Measurements from ENCODE around the gene CACNB2. TPM values are rescaled to one million over a fixed set of nuclear protein-coding genes. Genes with fewer than 3 reads are reported as not detected.

Gene CACNB2
- total and polyA plus RNA-seq, 2 of the 13 experiments (the other 11 are each of a cell fraction or from before 2014, with no cell fraction given) = not detected

DNA sequence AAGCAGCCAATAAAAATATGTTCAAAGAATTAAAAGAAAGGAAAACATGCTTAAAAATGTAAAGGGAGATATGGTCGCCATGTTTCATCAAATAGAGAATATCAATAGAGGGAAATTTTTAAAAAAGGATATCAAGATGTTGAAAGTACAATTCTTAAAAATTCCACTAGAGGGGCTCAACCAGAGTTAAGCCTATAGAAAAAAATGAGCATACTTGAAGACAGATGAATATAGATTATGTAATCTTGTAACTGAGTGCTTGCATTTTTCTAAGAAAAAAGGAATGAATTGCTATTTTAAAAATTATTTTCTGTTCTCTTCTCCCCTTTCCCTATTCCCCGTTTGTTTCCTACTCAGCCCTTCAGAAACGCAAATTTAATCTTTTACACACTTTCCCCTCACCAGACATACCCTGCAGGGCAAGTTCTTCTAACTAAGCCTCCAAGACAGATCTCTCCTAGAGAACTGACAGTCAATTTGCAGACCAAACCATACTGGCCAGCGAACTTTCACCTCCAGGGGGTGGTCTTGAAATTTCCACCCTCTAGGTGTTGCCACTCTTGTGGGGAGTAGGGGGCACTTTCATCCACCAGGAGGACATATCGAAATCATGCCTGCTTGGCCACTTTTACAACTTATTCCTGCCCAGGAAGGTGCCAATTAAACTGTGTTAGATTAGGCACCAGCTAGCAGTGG, 443.5 kb downstream of the CACNB2 start (continued):
- TF ChIP-seq, protein P1, sequence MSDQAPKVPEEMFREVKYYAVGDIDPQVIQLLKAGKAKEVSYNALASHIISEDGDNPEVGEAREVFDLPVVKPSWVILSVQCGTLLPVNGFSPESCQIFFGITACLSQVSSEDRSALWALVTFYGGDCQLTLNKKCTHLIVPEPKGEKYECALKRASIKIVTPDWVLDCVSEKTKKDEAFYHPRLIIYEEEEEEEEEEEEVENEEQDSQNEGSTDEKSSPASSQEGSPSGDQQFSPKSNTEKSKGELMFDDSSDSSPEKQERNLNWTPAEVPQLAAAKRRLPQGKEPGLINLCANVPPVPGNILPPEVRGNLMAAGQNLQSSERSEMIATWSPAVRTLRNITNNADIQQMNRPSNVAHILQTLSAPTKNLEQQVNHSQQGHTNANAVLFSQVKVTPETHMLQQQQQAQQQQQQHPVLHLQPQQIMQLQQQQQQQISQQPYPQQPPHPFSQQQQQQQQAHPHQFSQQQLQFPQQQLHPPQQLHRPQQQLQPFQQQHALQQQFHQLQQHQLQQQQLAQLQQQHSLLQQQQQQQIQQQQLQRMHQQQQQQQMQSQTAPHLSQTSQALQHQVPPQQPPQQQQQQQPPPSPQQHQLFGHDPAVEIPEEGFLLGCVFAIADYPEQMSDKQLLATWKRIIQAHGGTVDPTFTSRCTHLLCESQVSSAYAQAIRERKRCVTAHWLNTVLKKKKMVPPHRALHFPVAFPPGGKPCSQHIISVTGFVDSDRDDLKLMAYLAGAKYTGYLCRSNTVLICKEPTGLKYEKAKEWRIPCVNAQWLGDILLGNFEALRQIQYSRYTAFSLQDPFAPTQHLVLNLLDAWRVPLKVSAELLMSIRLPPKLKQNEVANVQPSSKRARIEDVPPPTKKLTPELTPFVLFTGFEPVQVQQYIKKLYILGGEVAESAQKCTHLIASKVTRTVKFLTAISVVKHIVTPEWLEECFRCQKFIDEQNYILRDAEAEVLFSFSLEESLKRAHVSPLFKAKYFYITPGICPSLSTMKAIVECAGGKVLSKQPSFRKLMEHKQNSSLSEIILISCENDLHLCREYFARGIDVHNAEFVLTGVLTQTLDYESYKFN (CRISPR knock-in tag; conservative IDR thresholded peaks at IDR 0.05) = no peak
- no peak for TF ChIP-seq ELF4 (CRISPR knock-in tag; IDR thresholded peaks at IDR 0.05; ENCODE audit: borderline replicate concordance)
- no peak for TF ChIP-seq TBL1XR1 (IDR thresholded peaks at IDR 0.05; ENCODE audit: borderline replicate concordance, low read length, partially characterized antibody)
- TF ChIP-seq, protein P2, sequence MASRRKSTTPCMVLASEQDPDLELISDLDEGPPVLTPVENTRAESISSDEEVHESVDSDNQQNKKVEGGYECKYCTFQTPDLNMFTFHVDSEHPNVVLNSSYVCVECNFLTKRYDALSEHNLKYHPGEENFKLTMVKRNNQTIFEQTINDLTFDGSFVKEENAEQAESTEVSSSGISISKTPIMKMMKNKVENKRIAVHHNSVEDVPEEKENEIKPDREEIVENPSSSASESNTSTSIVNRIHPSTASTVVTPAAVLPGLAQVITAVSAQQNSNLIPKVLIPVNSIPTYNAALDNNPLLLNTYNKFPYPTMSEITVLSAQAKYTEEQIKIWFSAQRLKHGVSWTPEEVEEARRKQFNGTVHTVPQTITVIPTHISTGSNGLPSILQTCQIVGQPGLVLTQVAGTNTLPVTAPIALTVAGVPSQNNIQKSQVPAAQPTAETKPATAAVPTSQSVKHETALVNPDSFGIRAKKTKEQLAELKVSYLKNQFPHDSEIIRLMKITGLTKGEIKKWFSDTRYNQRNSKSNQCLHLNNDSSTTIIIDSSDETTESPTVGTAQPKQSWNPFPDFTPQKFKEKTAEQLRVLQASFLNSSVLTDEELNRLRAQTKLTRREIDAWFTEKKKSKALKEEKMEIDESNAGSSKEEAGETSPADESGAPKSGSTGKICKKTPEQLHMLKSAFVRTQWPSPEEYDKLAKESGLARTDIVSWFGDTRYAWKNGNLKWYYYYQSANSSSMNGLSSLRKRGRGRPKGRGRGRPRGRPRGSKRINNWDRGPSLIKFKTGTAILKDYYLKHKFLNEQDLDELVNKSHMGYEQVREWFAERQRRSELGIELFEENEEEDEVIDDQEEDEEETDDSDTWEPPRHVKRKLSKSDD (CRISPR knock-in tag; IDR thresholded peaks at IDR 0.05; ENCODE audit: low read depth) = no peak
- no peak for TF ChIP-seq MIER2 (CRISPR knock-in tag; IDR thresholded peaks at IDR 0.05)
- TF ChIP-seq ZNF619 (CRISPR knock-in tag; IDR thresholded peaks at IDR 0.05) = no peak
- TF ChIP-seq NBN (conservative IDR thresholded peaks at IDR 0.05) = no peak
- TF ChIP-seq SMARCC2 (IDR thresholded peaks at IDR 0.05) = no peak
- TF ChIP-seq EZH2 (conservative IDR thresholded peaks at IDR 0.05; ENCODE audit: low read depth, low read length) = no peak
